ENCODE measurements around the gene CCDC187.
"Not testable (repeated sequence)": the region's sequence is repeated elsewhere in the genome, so short reads cannot be mapped to it uniquely, and the experiment has no call there.

CCDC187 gene

DNA sequence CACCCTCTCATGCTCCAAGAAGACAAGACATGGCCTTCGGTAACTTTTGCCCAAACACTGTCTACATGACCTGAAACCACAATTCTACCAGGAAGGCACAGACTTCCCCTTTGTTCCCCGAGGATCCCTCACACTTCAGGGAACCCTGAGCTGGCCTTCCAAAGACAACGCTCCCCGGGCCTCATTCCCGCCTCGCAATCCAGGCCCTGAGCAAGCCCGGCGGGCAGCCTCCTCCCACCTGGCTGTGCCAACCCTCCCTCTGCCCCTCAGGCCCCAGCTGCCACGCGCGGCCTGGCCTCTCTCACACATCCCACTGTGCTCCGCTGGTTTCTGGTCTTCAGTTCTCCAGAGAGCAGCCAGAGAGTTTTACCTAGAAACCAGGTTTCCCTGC lies 65.6 kb downstream of the CCDC187 start:
- no peak for DNase-seq (ENCODE audit: low spot score)

DNA sequence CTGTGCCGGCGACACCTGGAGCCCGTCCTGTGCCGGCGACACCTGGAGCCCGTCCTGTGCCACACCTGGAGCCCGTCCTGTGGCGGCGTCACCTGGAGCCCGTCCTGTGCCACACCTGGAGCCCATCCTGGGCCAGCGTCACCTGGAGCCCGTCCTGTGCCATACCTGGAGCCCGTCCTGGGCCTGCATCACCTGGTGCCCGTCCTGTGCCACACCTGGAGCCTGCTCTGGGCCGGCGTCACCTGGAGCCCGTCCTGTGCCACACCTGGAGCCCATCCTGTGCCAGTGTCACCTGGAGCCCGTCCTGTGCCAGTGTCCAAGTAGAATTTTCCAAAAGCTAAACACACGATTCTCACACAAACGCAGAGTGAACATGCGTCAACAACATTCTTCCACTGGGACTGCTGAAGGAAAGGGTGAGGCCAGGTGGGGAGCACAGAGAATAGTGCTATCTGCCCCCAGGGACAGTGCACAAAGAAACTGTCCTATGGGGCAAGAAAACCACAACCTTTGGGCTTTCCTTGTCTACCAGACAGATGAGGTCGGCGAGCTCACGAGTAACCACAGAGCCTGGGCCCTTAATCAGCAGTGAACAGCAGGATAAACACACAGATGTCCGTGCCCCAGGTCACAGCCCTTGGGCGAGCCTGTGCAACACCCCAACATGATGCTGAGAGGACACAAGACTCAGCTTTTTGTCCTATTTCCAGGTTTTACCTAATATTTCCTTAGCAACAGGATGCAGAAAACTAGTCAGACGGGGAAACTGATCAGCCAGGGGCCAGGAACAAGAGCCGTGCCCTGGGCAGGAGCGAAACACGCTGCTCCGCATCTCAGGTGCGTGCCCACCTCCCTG lies 66.2 kb downstream of the CCDC187 start:
- DNase-seq (ENCODE audit: low spot score), result no peak

DNA sequence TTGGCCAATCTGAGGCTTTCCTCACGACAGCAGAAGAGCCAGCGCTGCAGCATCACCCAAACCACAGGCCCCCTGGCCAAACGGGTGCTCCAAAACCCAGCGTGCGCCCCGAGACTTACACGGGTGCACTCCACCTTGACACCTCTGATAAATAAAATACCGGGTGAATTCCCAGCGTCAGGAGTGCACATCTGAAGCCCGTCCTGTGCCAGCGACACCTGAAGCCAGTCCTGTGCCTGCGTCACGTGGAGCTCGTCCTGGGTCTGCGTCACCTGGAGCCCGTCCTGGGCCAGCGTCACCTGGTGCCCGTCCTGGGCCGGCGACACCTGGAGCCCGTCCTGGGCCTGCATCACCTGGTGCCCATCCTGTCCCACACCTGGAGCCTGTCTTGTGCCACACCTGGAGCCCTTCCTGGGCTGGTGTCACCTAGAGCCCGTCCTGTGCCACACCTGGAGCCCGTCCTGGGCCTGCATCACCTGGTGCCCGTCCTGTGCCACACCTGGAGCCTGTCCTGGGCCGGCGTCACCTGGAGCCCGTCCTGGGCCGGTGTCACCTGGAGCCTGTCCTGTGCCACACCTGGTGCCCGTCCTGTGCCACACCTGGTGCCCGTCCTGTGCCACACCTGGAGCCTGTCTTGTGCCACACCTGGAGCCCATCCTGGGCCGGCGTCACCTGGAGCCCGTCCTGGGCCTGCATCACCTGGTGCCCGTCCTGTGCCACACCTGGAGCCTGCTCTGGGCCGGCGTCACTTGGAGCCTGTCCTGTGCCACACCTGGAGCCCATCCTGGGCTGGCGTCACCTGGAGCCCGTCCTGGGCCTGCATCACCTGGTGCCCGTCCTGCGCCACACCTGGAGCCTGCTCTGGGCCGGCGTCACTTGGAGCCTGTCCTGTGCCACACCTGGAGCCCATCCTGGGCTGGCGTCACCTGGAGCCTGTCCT lies 67.2 kb downstream of the CCDC187 start:
- not testable (repeated sequence) for DNase-seq (ENCODE audit: low spot score)

DNA sequence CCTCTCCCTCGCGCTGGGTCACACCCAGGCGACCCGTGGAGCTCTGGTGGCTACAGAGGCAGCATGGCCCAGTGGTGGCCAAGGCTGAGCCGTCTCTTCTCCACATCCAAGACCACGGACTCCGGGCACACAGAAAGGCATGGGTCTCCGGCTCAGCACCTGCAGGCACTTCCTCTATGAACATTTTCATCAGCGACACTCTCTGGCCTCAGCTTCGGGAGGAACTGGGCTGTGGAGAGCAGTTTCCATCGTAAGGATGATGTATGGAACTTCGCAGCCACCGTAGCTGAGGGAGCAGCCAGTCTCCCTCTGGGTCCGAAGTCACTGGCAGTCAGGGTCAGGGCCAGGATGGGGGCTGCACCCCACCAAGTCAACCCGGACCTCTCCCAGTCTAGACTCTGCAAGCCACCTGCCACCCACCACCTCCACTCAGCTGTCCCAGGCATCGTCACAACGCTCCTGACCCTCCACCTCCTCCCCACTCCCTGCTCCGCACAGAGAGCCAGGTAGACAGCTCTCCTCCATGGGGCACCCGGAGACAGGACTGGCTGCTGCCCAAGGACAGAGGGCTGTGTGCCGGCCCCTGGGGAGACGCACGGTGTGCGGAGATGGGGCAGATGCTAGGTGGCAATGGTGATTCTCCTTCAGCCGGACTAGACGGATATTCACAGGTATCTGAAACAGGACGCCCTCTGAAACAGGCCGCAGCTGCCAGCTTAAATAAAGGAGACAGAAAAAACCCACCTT lies 68.0 kb downstream of the CCDC187 start:
- DNase-seq (ENCODE audit: low spot score), result no peak

DNA sequence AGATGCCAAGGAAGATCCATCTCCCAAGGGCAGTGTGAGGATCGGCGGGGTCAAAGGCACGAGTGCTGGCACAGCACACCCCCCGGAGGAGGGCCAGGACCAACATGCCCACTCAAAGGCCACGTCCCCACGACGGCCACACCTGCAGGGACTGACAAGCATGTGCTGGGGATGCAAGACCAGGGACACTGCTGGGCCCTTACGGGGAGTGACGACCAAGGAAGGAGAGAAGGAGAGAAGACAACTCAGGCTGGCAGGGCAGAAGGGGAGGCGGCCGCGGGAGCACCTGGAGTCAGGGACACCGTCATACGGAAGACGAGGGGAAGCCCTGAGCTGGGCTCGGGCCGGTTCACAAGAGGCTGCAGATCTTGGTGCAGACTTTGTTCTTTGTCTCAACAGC lies 68.7 kb downstream of the CCDC187 start:
- DNase-seq (ENCODE audit: low spot score), result no peak

DNA sequence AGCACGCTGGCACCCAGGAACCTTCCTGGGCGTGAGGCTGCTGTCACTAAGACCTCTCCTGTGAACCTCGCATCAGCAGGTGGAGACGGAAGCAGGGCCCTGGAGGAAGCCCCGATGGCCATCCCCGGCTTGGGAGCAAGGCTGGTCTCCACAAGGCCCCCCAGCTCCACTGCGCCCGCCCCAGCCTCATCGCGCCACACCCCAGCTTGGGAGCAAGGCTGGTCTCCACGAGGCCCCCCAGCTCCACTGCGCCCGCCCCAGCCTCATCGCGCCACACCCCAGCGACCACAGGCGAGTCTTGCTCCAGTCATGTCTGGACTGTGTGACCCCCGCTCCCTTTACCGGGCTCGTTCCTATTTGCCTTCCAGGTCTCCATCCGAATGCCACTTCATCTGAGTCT lies 69.3 kb downstream of the CCDC187 start:
- DNase-seq (ENCODE audit: low spot score), result no peak

DNA sequence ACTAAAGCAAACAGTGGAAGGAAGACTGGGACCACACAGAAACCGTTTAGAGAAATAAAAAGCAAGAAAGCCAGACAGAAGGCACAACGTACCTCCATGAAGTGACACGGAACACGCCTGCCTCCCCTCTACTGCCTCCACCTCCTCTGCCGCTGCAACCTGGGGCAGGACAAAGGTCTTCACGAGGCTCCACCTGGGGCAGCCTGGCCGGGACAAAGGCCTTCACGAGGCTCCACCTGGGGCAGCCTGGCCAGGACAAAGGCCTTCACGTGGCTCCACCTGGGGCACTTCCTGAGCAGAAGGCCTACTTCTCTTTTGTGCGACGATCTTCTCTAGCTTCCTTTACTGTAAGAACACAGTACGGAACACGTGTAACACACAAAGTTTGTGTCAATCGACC lies 70.0 kb downstream of the CCDC187 start:
- no peak for DNase-seq (ENCODE audit: low spot score)

DNA sequence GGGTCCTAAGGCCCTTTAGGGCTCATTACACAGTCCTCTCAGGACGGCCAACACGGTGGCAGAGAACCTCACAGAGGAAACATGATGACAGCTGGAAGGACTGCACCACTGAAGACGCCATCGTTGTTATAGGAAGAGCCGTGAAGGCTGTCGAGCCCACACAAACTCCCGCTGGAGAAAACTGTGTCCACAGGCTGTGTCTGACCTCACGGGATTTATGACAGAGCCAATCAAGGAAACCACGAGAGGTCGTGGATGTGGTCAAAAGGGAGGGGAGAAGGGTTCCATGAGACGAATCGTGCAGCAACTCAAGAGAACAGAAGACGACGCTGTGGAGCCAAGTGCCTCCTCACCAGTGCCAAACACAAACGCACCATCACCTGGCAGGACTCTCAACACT lies 70.5 kb downstream of the CCDC187 start:
- DNase-seq (ENCODE audit: low spot score), result no peak

DNA sequence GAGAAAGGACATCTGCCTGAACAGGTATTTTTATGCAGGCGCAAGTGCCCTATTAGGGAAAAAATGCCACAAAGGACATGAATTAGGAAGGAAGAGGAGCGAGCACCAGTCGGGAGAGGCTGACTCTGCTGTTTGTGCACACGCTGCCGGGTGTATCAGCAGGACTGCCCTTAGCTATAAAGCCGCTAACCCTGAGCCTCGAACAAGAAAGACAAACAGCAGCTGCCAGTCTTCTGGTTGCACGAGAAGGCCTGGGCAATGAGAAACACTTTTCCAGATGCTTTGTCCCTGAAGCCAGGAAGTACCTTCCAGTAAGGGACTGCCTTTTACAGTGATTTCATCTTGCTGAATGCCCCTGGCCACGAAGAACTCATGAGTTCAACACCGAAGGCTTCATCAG lies 70.9 kb downstream of the CCDC187 start:
- DNase-seq (ENCODE audit: low spot score), result no peak

DNA sequence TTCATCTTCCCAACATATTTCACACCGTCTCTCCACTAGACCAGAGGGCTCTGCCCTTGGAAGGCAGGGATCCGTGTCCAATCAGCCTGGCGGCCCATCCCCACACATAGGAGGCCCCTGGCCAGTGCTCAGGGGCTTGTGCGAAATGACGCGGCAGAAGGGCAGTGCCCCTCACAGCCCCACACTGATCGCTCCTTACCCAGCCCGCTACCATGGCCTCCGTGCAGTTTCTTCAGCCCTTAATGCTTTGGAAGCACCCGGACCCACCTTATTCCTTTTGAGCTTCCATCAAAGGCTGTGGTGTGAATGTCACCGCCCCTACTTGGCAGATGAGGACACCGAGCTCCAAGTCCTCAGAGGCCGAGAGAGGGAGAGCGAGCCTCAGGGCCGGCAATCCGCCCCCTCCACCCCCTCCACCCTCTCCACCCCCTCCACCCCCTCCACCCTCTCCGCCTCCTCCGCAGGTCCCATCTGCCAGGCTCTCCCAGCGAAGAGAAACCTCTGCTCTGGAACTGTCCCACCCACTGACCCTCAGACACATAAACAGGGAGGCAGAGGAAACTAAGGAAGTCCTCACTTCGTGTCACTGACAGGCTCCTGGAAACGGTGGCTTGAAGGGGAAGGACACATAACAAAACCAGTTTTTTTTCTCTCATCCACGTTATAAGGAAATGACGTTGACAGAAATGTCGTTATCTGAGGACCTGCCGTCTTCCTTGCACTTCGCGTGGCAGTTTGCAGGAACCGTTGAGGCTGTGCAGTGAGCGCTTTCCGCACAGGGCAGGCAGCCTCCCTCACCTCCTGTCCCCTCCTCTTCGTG lies 72.2 kb downstream of the CCDC187 start:
- DNase-seq (ENCODE audit: low spot score), result no peak

DNA sequence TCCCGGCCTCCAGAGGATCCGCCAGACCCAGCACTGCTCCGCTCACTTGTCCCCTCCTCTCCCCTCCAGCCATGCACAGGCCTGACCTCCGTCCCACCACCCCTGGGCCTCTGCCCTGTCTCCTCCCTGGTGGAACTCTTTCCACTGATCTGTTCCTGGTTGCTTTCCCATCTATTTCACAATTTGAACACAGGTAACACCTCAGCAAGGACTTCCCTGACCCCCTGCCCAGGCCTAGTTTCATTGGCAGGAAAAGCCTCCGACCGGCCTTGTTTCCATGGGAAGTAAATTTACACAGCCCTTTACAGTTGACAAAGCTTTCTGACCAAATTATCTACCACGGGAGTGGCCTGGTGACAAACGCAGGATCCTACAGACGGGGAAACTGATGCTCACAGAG lies 73.1 kb downstream of the CCDC187 start:
- no peak for DNase-seq (ENCODE audit: low spot score)

DNA sequence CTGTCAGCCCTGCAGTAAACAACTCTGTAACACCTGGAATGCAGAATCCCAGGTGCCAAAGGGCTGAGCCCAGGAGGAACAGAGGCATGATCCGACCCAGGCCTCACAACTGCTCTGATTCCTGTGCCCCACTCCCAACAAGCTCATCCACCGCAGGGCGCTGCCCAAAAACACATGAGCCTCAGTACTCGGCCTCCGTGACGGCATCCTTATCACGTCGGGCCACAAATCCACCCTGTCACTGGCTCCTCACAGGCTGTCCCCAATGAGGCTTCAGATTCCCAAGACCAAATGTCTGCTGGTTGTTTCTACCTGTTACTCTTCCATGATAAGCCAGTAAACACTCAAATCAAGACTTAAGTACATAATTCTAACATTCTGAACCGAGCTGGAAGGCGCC lies 73.5 kb downstream of the CCDC187 start:
- DNase-seq (ENCODE audit: low spot score), result no peak

DNA sequence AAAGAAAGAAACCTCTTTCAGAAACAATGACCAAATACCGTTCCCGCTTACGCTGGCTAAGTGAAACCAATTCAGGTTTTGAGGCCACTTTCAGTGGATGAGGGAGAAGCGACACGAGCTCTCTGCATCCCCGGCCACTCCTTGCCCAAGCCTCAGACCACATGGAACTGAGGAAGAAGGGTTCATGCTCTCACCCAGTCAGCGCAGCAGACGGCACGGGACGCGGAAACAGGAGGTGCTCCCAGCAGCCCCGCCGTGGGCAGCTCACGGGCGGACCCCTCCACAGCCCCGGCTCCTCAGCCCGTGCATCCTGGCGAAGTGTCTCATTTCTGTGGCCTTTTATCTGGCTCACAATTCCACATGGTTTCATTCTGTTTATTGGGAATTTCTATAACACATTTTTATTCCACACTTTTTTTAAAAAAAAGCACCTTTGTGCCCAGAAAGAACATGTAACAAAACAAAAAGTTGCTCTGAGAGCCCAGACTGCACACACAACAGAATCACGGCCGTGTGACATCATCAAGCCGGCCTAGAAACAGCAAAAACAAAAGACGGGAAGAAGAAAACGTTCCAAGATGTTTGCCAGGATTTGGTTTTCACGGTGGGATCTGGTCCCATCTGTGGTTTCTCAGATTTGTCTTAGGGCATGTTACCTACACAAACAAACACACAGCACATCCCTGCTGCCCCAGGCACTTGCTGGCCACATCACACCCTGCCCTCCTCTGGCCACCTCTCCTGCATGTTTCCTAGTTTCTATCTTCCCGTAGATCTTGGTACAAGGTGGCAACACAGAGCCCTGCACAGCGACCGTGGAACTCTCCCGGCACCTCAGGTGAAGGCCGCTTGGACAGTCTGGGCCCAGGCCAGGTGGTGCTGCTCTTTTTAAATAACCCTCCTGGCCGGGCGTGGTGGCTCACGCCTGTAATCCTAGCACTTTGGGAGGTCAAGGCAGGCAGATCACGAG lies 74.5 kb downstream of the CCDC187 start:
- DNase-seq (ENCODE audit: low spot score), result no peak

DNA sequence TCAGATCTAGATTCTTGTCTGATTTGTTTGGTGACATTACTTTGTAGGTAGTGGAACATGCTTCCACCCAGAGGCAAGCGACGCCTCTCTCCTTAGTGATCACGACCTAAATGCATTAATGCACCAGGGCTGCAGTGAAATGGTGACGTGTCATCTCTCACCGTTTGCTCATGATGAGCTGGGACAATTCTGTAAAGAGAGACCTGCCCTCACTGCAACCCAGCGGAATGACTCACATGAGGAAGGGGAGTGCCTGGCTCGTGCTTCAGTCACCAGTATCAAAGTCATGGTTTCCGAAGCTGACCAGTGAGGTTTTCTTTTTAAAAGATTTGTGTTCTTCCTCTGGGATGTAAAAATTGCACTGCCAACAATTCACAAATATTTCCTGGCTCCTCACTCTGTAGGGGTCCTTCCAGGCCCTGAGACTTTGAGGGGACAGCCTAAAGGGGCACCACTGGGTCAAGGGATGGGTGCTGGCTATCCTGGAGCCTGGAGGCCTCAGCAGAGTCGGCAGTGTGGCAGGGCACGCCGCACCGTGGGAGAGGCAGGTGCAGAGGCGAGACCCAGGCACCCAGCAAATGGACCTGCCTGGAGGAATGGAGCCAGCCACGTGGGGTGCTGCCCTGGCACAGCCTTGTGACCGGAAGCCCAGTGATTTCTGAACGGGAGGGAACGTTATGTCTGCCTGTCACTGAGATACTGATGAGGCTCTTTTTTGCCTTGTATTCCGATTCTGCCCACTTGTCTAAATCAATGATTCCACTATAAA lies 75.6 kb downstream of the CCDC187 start:
- DNase-seq (ENCODE audit: low spot score), result no peak

DNA sequence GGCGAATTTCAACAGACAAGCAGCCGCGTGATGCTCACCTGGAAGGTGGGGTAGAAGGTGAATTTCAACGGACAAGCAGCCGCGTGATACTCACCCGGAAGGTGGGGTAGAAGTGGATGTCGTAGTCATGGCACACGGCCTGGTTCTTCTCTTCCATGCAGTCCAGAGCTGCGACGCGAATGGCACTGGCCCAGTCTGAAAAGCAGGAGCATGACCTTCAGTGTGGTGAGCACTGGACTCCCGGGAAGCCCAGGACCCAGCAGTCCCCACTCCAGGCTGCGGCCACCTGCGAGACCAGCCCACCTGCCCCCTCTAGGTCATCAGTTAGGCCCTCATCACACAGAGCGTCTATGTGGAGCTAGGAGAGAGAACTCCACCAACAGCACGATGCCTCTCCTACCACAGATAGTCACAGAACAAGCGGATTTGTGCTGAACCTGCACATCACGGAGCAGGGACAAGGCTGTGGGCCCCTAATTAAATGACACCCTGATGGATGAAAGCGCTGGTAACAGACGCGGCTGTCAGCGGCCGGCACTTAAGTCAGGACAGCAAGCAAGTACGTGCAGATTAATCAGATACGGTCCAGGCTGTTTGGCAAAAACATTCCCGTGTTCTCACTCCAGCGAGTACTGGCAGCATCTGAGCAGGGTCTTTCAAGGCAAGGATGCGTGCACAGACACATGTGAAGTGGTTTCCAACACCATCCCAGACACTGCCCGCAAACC lies 77.0 kb downstream of the CCDC187 start:
- no peak for DNase-seq (ENCODE audit: low spot score)

DNA sequence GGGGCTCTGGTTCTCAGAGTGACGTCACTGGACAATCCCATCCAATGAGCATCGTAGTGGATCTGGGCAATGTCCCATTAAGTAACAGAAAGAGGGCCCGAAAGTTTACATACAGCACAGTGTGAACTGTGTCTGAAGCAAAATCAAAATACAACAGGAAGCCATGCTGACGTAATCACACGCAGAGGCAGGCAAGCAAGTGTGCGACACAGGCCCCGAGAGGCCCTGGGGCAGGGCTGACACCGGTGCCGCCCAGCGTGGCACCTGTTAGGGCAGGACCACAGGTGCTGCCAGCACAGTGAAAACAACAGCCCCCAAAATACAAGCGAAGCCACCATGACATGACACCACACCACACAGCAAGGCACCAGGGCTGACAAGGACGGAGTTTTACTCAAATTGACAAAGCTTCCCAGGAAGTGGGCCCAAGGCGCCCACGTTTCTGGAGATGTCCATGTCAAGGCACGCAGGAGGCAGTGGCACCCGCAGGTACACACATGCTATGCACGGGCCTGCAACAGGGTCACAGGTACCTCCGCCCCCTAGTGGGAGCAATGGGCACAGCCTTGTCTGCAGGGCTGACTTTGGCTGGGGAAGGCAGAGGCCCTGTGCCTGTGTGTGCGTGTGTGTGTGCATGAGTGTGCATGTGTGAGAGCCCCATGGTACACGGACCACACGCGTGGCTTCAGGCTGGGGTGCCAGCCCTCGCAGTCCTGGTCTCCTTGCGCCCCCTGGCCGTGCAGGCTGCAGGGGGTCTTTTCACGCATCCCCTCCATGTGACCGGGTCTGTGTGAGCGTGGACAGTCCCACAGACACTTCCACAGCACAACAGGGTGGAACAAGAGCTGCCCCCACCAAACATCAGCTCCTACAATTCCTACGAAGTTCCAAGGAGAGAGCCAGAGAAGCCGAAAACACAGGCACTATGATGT lies 77.9 kb downstream of the CCDC187 start:
- peak; percentile 50 for DNase-seq (ENCODE audit: low spot score)

DNA sequence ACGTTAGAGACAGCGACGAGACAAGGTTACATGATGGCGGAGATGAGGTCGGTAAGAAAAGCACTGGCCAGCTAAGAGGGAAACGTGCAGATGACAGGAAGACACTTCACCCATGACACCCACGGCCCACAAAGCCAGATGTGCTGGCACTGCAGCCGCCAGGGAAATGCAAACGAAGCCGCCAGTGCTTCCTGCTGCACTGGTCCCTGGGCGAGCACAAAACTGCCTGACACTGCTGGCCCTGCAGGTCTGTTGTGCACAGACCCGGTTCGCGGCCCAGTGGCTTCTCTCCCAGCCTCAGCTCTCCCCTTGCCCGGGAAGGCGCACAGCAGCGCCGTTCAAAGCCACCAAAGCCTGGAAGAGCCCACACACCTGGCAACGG lies 78.5 kb downstream of the CCDC187 start:
- no peak for DNase-seq (ENCODE audit: low spot score)
